H9 (cell line): ENCODE results near the gene UBE3B. TPM values are rescaled to one million over a fixed set of nuclear protein-coding genes. Genes with fewer than 3 reads are reported as not detected.

Source experiments
- DNase-seq: peaks from one replicate; pipeline ENCODE4 v3.0.0-alpha.2; 2017
- H2AFZ ChIP-seq: one replicate; pipeline ENCODE4 v1.6.1; 2013; ENCODE audit warnings: mild to moderate bottlenecking, low read length, control low read depth, moderate library complexity
- H2AK5ac ChIP-seq: 2 replicates; pipeline ENCODE4 v1.6.1; 2013; ENCODE audit warnings: low read length, control low read depth, mixed read lengths; ENCODE audit not compliant: insufficient read length
- H2BK120ac ChIP-seq: one replicate; pipeline ENCODE4 v1.6.1; 2013; ENCODE audit warnings: low read depth, mild to moderate bottlenecking, low read length, control low read depth, inconsistent platforms; ENCODE audit not compliant: poor library complexity, severe bottlenecking
- H2BK12ac ChIP-seq: 2 replicates; pipeline ENCODE4 v1.6.1; 2013; ENCODE audit warnings: low read length, control low read depth, mixed read lengths, low read depth; ENCODE audit not compliant: insufficient read length
- H2BK15ac ChIP-seq: 2 replicates; pipeline ENCODE4 v1.6.1; 2013; ENCODE audit warnings: low read depth, low read length, control low read depth
- H2BK20ac ChIP-seq: one replicate; pipeline ENCODE4 v1.6.1; 2013; ENCODE audit warnings: low read depth, mild to moderate bottlenecking, low read length, control low read depth, inconsistent platforms; ENCODE audit not compliant: poor library complexity, severe bottlenecking
- H2BK5ac ChIP-seq: 2 replicates; pipeline ENCODE4 v1.6.1; 2013; ENCODE audit warnings: low read length, control low read depth, mixed read lengths; ENCODE audit not compliant: insufficient read length
- H3K14ac ChIP-seq: 2 replicates; pipeline ENCODE4 v1.6.1; 2013; ENCODE audit warnings: low read length, control low read depth; ENCODE audit not compliant: insufficient read depth
- H3K18ac ChIP-seq: 2 replicates; pipeline ENCODE4 v1.6.1; 2013; ENCODE audit warnings: low read depth, mild to moderate bottlenecking, mixed read lengths, low read length, control low read depth; ENCODE audit not compliant: insufficient read length
- H3K23ac ChIP-seq: 2 replicates; pipeline ENCODE4 v1.6.1; 2013; ENCODE audit warnings: low read length, control low read depth, mixed read lengths, low read depth; ENCODE audit not compliant: insufficient read length
- H3K23me2 ChIP-seq: 2 replicates; pipeline ENCODE4 v1.6.1; 2013; ENCODE audit warnings: low read depth, mild to moderate bottlenecking, mixed read lengths, low read length, control low read depth; ENCODE audit not compliant: insufficient read length, poor library complexity, severe bottlenecking
- H3K27ac ChIP-seq: 2 replicates; pipeline ENCODE4 v1.5.1; 2013; ENCODE audit warnings: low read length, control low read depth, mixed read lengths, low read depth; ENCODE audit not compliant: insufficient read length
- H3K27me3 ChIP-seq: 2 replicates; pipeline ENCODE4 v1.6.1; 2013; ENCODE audit warnings: low read length, control low read depth, inconsistent platforms; ENCODE audit not compliant: insufficient read depth
- H3K4ac ChIP-seq: 2 replicates; pipeline ENCODE4 v1.6.1; 2013; ENCODE audit warnings: low read depth, mild to moderate bottlenecking, control low read depth, inconsistent platforms, low read length, moderate library complexity
- H3K4me1 ChIP-seq: 2 replicates; pipeline ENCODE4 v1.6.1; 2013; ENCODE audit warnings: low read length, control low read depth, inconsistent platforms; ENCODE audit not compliant: insufficient read depth
- H3K4me2 ChIP-seq: 2 replicates; pipeline ENCODE4 v1.6.1; 2013; ENCODE audit warnings: low read length, control low read depth, mixed read lengths; ENCODE audit not compliant: insufficient read length, insufficient read depth
- H3K56ac ChIP-seq: 2 replicates; pipeline ENCODE4 v1.6.1; 2013; ENCODE audit warnings: low read depth, mild to moderate bottlenecking, mixed read lengths, low read length, control low read depth; ENCODE audit not compliant: insufficient read length
- H3K79me1 ChIP-seq: 2 replicates; pipeline ENCODE4 v1.6.1; 2013; ENCODE audit warnings: low read depth, mild to moderate bottlenecking, moderate library complexity, low read length, control low read depth, inconsistent platforms; ENCODE audit not compliant: insufficient read depth, poor library complexity, severe bottlenecking
- H3K79me2 ChIP-seq: 2 replicates; pipeline ENCODE4 v1.6.1; 2013; ENCODE audit warnings: low read length, control low read depth, inconsistent platforms; ENCODE audit not compliant: insufficient read depth
- H3K9ac ChIP-seq: 2 replicates; pipeline ENCODE4 v1.6.1; 2013; ENCODE audit warnings: low read length, control low read depth, mixed read lengths; ENCODE audit not compliant: insufficient read length; ENCODE audit errors: extremely low read depth
- H3K9me3 ChIP-seq: one replicate; pipeline ENCODE4 v1.6.1; 2013; ENCODE audit warnings: low read depth, low read length, inconsistent platforms; ENCODE audit not compliant: control insufficient read depth
- H3T11ph ChIP-seq: one replicate; pipeline ENCODE4 v1.6.1; 2013; ENCODE audit warnings: mild to moderate bottlenecking, low read length, control low read depth, inconsistent platforms
- H4K20me1 ChIP-seq: one replicate; pipeline ENCODE4 v1.6.1; 2013; ENCODE audit not compliant: control insufficient read depth, insufficient read length, insufficient read depth
- H4K5ac ChIP-seq: 2 replicates; pipeline ENCODE4 v1.6.1; 2013; ENCODE audit warnings: low read depth, mild to moderate bottlenecking, mixed read lengths, low read length, control low read depth; ENCODE audit not compliant: insufficient read length
- H4K8ac ChIP-seq: replicated peaks from 2 replicates; pipeline ENCODE4 v1.6.1; 2013; ENCODE audit warnings: low read length, control low read depth, mixed read lengths, low read depth; ENCODE audit not compliant: insufficient read length
- H4K91ac ChIP-seq: 2 replicates; pipeline ENCODE4 v1.6.1; 2013; ENCODE audit warnings: low read depth, mild to moderate bottlenecking, moderate library complexity, mixed read lengths, low read length, control low read depth; ENCODE audit not compliant: insufficient read length
- H3K27ac Mint-ChIP-seq, 3 experiments: 2 replicates in 2 of 3; 3 replicates in 1 of 3; pipeline ENCODE4 v1.8.0; 2020 to 2021; ENCODE audit warnings: mixed read lengths in 3 of 3, mild to moderate bottlenecking in 1 of 3, moderate library complexity in 1 of 3
- H3K27me3 Mint-ChIP-seq: 2 replicates; pipeline ENCODE4 v1.8.0; 2021; ENCODE audit warnings: low read depth, mild to moderate bottlenecking, moderate library complexity, mixed read lengths
- H3K36me3 Mint-ChIP-seq, 3 experiments: 2 replicates in 2 of 3; 3 replicates in 1 of 3; pipeline ENCODE4 v1.8.0; 2020 to 2021; ENCODE audit warnings: low read depth in 3 of 3, mixed read lengths in 3 of 3; ENCODE audit not compliant: insufficient read depth in 1 of 3
- H3K4me1 Mint-ChIP-seq, 2 experiments: 2 replicates each; pipeline ENCODE4 v1.8.0; 2020; ENCODE audit warnings: mixed read lengths in 2 of 2
- H3K4me3 Mint-ChIP-seq, 2 experiments: 2 replicates in 1 of 2; 3 replicates in 1 of 2; pipeline ENCODE4 v1.8.0; 2020 to 2021; ENCODE audit warnings: mild to moderate bottlenecking in 2 of 2, mixed read lengths in 2 of 2, moderate library complexity in 1 of 2
- H3K9me3 Mint-ChIP-seq, 2 experiments: 2 replicates in 1 of 2; 3 replicates in 1 of 2; pipeline ENCODE4 v1.8.0; 2020; ENCODE audit warnings: mild to moderate bottlenecking in 2 of 2, mixed read lengths in 2 of 2, moderate library complexity in 1 of 2
- CTCF ChIP-seq: fragments of 200-600 bp; sonication (generic); conservative IDR thresholded peaks from 3 replicates; pipeline ENCODE4 v1.8.0; 2021; ENCODE audit warnings: antibody characterized with exemption, mild to moderate bottlenecking
- WGBS: extraction: QIAGEN DNeasy Blood & Tissue Kit; methylation state at CpG from one replicate; pipeline ENCODE4 v1.1.7; 2013; ENCODE audit warnings: missing lambda C conversion rate, low lambda C conversion rate, mixed read lengths; ENCODE audit not compliant: insufficient read length; ENCODE audit errors: extremely low coverage; 5-methylcytosine and 5-hydroxymethylcytosine counted together
- total RNA-seq: library from RNA; stranded (reverse); gene quantifications from 2 replicates; pipeline ENCODE4 v1.2.1, GENCODE V29; 2021

The UBE3B gene
- total RNA-seq, 1 experiment from 2014 or later, result 24.2 TPM

GRCh38 chr12:109512608-109513007 lies 35.2 kb downstream of the UBE3B start:
- no CpG with 5 or more reads among the region's 1 CpG for WGBS
- no peak overlapping the region for H3K56ac ChIP-seq
- no peak overlapping the region for H2BK12ac ChIP-seq
- H3T11ph ChIP-seq, result no peak overlapping the region
- no peak overlapping the region for H2AK5ac ChIP-seq
- no peaks in the 10 kb centered on the region for H3K23me2 ChIP-seq
- H4K8ac ChIP-seq, result no peak overlapping the region
- no peak overlapping the region for H3K14ac ChIP-seq
- no peaks in the 10 kb centered on the region for H3K27me3 ChIP-seq
- H3K4me1 ChIP-seq, result no peaks in the 10 kb centered on the region
- Mint-ChIP-seq H3K36me3 (peaks cover 5 to 60% (median 46%) of the 10 kb centered on the region in 3 experiments; a peak in 5 of 7 replicates), H3K4me1 (no peaks in the 10 kb centered on the region), H3K27me3 (no peaks in the 10 kb centered on the region), H3K9me3 (no peaks in the 10 kb centered on the region), H3K4me3 (no peak overlapping the region), H3K27ac (peak overlapping the region in 1 of 3 experiments; percentile 1; a peak in 1 of 7 replicates)
- TF ChIP-seq CTCF, result no peak
- DNase-seq, result no peak
- H2BK5ac ChIP-seq, result no peak overlapping the region
- H2BK120ac ChIP-seq, result no peak overlapping the region
- H4K20me1 ChIP-seq, result no peaks in the 10 kb centered on the region
- H2AFZ ChIP-seq, result no peak overlapping the region
- H3K18ac ChIP-seq, result no peak overlapping the region
- no peak overlapping the region for H3K4ac ChIP-seq
- H4K5ac ChIP-seq, result no peak overlapping the region
- no peaks in the 10 kb centered on the region for H3K9me3 ChIP-seq
- H3K27ac ChIP-seq, result no peak overlapping the region
- no peaks in the 10 kb centered on the region for H3K79me1 ChIP-seq
- no peaks in the 10 kb centered on the region for H3K79me2 ChIP-seq
- H2BK20ac ChIP-seq, result no peak overlapping the region
- H4K91ac ChIP-seq, result no peak overlapping the region
- no peak overlapping the region for H2BK15ac ChIP-seq
- no peak overlapping the region for H3K4me2 ChIP-seq
- no peak overlapping the region for H3K9ac ChIP-seq
- no peak overlapping the region for H3K23ac ChIP-seq
